ENCODE measurements around the gene KCNJ18.
"Not testable (repeated sequence)": the region's sequence is repeated elsewhere in the genome, so short reads cannot be mapped to it uniquely, and the experiment has no call there.

DNA sequence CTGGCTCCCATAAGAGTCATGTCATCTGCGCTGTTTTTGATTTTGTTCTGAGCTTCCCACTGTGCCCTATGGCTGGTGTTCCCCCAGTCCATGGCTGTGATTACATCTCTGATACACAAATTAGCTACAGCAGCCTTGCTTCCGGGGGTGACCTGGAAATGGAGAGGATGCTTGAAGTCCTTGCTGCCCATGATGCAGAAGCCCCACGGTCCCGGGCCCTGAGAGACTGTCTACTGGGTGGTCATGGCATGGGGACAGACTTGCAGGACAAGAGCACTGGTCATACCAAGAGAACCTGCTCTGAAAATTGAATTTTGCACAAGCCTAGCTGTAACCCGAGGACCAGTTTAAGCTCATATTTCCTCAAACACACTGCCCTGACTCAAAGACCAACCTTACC, 38.8 kb downstream of the KCNJ18 start:
- TF ChIP-seq, protein P1, sequence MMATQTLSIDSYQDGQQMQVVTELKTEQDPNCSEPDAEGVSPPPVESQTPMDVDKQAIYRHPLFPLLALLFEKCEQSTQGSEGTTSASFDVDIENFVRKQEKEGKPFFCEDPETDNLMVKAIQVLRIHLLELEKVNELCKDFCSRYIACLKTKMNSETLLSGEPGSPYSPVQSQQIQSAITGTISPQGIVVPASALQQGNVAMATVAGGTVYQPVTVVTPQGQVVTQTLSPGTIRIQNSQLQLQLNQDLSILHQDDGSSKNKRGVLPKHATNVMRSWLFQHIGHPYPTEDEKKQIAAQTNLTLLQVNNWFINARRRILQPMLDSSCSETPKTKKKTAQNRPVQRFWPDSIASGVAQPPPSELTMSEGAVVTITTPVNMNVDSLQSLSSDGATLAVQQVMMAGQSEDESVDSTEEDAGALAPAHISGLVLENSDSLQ (IDR thresholded peaks at IDR 0.05), result not testable (repeated sequence)
- not testable (repeated sequence) for TF ChIP-seq NFIC (IDR thresholded peaks at IDR 0.05); STAT5A (IDR thresholded peaks at IDR 0.05; ENCODE audit: borderline replicate concordance, low read length); MTF1 (CRISPR knock-in tag; IDR thresholded peaks at IDR 0.05; ENCODE audit: borderline replicate concordance); POLR2A (conservative IDR thresholded peaks at IDR 0.05); FOXM1 (IDR thresholded peaks at IDR 0.05; ENCODE audit: low read depth); FOXM1 (CRISPR knock-in tag; IDR thresholded peaks at IDR 0.05; ENCODE audit: low read depth); ZSCAN29 (IDR thresholded peaks at IDR 0.05); NFATC3 (IDR thresholded peaks at IDR 0.05); CEBPB (tag; IDR thresholded peaks at IDR 0.05); SAFB (IDR thresholded peaks at IDR 0.05; ENCODE audit: borderline replicate concordance, low read depth, low read length); HDAC1 (IDR thresholded peaks at IDR 0.05); NR2C2 (CRISPR knock-in tag; IDR thresholded peaks at IDR 0.05); NR2C2 (tag; IDR thresholded peaks at IDR 0.05); ZBTB8A (IDR thresholded peaks at IDR 0.05; ENCODE audit: partially characterized antibody)
- TF ChIP-seq, protein P2, sequence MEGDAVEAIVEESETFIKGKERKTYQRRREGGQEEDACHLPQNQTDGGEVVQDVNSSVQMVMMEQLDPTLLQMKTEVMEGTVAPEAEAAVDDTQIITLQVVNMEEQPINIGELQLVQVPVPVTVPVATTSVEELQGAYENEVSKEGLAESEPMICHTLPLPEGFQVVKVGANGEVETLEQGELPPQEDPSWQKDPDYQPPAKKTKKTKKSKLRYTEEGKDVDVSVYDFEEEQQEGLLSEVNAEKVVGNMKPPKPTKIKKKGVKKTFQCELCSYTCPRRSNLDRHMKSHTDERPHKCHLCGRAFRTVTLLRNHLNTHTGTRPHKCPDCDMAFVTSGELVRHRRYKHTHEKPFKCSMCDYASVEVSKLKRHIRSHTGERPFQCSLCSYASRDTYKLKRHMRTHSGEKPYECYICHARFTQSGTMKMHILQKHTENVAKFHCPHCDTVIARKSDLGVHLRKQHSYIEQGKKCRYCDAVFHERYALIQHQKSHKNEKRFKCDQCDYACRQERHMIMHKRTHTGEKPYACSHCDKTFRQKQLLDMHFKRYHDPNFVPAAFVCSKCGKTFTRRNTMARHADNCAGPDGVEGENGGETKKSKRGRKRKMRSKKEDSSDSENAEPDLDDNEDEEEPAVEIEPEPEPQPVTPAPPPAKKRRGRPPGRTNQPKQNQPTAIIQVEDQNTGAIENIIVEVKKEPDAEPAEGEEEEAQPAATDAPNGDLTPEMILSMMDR (IDR thresholded peaks at IDR 0.05 in 2 of 3, conservative IDR thresholded peaks at IDR 0.05 in 1 of 3; ENCODE audit: insufficient read depth in 2 of 3, low read depth in 1 of 3, low read length in 3 of 3), result not testable (repeated sequence)

All from K562 (cell line).